NCI-H748 treated with DMSO at 0.1 percent for 48 hours (cell line): Measurements from ENCODE around the gene NMRK2.
"Not testable (repeated sequence)": the region's sequence is repeated elsewhere in the genome, so short reads cannot be mapped to it uniquely, and the experiment has no call there.

Source experiments
- DNase-seq: peaks from one replicate; lab custom pipeline; 2025; lab: John Stamatoyannopoulos, UW

Gene NMRK2, protein sequence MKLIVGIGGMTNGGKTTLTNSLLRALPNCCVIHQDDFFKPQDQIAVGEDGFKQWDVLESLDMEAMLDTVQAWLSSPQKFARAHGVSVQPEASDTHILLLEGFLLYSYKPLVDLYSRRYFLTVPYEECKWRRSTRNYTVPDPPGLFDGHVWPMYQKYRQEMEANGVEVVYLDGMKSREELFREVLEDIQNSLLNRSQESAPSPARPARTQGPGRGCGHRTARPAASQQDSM

DNA sequence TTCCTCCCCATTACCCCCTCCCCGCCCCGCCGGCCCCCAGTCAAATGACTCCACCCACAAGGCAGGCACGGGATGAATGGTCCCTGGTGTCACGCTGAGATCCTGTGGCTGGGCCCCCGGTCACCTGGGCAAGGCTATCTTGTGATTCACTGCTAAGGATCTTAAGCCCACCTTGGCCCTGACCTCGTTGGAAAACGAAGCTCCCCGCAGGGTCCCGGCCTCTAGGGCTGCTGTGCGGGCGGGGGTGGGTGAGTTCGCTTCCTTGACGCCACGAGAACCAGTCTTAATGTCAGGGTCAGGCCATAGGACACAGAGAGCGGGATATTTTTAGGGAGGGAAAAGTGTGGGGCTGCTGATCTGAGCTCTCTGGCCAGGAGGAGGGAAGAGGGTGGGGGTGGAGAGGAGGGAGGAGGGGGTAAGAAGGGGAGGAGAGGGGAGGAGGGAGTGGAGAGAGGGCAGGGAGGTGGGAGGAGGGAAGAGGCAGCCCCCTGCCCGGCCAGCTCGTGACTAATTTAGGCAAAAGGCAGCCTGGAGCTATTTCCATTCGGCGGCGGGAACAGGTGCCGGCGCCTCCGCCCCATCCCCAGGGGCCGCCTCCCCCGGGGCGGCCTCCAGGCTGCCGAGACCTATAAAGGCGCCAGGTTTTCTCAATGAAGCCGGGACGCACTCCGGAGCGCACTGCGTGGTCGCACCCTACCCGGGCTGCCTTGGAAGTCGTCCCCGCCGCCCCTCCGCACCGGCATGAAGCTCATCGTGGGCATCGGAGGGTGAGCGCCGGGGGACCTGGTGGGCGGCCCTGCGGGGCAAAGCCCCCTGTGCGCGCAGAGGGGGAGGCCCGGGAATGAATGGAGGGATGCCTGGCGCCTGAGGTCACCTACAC, at the start of gene NMRK2:
NMRK2 (plus strand) TSS at position 139 of the 880 bp plus-strand sequence; CDS start at position 742, 603 bp downstream.
- no peak for DNase-seq

DNA sequence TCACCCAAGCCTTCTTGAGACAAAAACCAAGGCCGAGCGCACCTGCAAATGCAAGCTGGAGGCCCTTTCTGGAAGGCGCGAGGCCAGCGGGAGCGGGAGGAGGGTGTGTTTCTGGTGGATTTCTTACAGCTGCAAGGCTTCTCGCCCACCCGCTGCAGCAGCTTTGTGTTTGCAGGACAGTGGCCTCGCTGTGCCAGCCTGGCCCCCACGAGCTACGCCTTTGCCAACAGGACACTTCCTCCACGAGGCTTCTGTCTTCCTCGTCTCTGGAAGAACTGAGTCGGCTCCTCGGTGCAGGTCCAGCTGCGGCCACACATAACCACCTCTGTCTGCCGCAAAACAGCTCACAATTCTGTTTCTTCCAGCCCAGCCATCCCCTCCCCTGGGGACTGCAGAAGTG, 42.3 kb upstream of the NMRK2 start:
- DNase-seq: no peak

DNA sequence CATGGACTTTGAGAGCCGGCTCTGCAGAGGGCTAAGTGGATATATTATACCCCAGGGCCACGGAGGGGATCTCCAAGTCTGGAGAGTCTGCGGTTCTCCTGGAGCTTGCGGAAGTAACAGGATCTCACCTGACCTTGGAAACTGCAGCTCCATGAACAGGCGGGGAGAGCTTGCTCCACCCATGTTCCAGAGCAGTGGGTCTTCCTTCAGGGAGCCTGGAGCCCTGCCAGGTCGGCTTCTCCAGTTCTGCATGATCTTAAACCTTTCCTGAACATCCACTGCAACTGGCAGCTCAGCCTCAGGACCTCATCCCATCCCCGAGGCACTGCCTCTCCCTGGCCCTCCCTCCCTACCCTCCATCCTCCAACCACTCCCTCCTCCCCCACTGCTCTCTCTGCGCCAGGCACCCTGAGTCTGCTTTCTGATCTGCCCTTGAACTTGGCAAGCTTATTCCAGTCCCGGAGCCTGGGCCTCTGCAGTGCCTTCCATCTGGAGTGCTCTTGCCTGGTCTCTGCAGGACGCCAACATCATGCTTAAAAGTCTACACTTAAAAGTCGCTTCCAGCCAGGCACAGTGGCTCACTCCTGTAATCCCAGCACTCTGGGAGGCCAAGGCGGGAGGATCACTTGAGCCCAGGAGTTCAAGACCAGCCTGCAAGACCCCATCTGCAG, 39.2 kb upstream of the NMRK2 start:
- no peak for DNase-seq

DNA sequence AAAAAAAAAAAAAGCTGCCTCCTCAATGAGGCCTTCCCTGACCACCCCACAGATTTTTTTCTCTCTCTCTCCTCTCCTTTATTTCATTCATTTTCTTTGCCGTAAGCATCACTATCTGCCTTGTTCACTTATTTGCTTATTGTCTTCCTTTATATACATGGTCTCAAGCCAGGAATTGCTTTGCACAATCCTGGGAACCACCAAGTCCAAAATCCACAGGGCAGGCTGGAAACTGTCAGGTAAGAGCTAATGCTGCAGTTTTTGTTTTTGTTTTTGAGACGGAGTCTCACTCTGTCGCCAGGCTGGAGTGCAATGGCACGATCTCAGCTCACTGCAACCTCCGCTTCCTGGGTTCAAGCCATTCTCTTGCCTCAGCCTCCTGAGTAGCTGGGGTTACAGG, 37.9 kb upstream of the NMRK2 start:
- not testable (repeated sequence) for DNase-seq

DNA sequence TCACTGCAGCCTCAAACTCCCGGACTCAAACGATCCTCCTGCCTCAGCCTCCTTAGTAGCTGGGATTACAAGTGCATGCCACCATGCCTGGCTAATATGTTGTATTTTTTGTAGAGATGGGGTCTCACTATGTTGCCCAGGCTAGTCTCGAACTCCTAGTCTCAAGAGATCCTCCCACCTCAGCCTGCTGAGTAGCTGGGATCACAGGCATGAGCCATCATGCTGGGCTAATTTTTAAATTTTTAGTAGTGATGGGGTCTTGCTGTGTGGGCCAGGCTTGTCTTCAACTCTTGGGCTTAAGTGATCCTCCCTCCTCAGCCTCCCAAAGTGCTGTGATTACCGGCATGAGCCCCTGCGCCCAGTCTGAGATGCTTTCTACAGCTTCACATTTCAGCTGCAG, 37.1 kb upstream of the NMRK2 start:
- DNase-seq: no peak

DNA sequence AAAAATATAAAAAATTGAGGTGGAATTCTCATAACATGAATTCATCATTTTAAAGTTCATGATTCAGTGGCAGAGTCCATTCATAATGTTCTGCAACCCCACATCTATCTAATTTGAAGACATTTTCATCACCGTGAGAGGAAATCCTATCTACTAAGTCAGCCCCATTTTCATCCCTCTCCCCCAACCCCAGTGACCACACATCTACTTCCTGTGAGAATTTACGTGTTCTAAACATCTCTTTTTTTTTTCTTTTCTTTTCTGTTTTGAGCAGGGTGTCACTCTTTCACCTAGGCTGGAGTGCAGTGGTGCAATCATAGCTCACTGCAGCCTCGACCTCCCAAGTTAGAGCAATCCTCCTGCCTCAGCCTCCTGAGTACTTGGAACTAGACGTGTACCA, 34.9 kb upstream of the NMRK2 start:
- DNase-seq: no peak

DNA sequence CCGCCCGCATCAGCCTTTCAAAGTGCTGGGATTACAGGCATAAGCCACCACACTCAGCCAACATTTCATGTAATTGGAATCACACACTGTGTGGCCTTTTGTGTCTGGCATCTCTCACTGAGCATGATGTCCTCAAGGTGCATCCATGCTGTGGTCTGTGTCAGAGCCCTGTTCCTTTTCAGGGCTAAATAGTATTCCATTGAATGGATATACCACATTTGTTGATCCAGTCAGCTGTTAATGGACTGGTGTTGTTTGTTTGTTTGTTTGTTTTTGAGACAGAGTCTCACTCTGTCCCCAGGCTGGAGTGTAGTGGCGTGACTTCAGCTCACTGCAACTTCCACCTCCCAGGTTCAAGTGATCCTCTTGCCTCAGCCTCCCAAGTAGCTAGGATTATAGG, 34.4 kb upstream of the NMRK2 start:
- DNase-seq: no peak

DNA sequence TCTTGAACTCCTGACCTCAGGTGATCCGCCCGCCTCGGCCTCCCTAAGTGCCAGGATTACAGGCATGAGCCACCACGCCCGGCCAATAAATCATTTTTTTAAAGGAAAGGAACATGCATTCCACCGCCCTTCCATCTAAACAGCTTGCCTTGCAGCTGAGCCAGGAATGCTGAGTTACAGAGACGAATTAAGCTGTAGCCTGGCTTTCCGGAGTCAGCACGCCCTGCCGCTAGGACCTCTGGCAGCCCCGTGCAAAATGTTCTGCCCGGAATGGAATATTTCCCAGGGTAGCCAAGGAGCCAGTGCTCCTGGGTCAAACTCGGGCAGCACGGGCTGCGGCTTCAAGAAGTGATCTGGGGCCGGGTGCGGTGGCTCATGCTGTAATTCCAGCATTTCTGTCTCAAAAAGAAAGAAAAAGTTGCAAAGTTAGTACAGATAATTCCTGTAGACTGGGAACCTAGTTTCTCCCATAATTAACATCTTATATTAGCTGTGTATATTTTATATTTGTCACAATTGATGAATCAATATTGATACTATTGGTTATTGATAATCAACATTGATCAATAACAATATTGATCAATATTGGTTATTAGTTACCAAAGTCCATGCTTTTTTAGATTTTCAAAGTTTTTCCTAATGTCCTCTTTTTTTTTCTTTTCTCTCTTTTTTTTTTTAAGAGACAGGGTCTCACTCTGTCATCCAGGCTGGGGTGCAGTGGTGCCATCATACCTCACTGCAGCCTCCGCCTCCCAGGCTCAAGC, 33.2 kb upstream of the NMRK2 start:
- DNase-seq: no peak

DNA sequence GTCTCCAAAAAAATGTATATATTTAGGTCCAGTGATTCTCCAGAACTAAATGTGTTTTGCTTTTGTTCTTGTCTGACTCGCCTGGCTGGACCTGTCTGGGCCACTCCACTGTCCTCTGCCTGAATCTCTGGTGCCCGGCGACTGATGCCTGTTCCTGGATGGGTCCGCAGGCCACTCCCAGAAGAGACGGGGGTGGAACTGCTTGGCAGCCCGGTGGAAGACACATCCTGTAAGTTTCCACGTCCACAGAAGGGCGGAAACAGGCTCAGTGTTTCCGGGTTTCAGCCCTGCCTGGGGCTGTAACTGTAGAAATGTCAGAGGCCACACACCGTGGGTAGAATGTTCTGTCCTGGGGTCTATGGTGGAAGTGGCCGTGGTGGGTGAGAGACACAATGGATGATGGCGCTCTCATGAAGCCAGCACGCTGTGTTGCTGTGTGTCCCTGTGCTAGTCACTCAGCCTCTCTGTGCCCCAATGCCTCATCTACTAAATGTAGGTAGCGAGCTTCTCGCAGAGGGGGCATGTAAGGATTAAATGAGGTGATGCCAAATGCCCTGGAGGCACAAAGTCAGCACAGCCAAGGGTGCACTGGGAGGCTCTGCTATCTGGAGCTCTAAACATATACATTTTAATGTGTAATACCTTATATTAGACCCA, 30.4 kb upstream of the NMRK2 start:
- DNase-seq: no peak

DNA sequence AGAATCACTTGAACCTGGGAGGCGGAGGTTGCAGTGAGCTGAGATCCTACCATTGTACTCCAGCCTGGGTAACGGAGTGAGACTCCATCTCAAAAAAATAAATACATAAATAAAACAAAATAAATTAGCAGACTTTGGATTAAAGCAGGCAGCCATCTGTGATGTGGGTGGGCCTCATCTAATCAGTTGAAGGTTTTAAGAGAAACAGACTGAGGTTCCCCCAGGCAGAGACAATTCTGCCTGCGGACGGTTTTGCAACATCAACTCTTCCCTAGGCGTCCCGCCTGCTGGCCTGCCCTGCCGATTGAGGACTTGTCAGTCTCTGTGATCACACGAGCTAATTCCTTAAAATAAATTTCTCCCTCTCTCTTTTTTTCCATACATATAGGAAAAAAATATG, 28.6 kb upstream of the NMRK2 start:
- DNase-seq: no peak

DNA sequence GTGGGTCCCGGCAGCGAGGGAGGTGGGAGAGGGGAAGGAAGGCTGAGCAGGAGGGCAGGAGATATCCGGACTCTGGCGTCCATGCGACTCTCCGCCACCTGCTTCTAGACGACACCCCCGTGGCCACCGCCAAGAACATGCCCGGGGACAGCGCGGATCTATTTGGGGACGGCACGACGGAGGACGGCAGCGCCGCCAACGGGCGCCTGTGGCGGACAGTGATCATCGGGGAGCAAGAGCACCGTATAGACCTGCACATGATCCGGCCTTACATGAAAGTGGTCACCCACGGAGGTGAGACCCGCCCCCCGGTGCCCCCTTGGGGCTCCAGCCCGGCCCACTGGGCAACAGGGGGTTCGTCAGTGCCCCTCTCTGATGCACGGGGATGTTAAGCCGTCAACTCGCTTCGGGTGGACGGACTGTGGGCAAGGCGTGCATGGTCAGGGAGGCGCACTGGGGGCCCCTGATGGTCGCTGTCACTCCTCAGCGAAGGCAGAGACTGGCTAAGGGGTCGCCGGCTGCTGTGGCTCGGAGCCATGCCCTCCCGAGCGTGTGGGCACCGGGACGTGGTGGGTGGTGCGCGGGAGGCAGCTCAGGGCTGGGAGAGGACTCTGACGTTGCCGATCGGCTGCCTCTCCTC, 25.1 kb upstream of the NMRK2 start:
- DNase-seq: no peak

DNA sequence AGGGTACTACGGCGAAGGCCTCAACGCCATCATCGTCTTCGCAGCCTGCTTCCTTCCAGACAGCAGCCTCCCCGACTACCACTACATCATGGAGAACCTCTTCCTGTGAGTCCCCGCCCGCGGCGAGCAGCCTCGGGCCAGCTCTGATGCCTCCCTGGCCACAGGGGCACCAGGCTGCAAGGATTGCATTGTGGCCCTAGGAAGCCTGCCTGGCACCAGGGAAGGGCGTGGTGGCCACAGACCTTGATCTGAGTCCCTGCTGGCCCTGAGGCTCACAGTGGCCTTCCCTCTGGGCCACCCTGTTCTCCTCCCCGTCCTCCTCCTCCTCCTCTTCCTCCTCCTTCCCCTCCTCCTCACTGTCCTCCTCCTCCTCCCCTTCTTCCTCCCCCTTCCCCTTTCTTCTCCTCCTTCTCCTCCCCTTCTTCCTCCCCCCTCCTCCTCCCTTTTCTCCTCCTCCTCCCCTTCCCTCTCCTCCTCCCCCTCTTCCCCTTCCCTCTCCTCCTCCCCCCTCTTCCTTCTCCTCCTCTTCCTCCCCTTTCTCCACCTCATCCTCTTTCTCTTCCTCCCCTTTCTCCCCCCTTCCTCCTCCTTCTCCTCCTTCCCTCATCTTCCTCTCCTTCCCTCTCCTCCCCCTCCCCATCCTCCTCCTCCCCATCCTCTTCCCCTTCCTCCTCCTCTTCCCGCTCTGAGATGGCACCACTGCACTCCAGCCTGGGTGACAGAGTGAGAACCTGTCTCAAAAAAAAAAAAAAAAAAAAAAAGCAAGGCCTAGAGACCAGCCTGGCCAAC, 24.4 kb upstream of the NMRK2 start:
- DNase-seq: no peak

DNA sequence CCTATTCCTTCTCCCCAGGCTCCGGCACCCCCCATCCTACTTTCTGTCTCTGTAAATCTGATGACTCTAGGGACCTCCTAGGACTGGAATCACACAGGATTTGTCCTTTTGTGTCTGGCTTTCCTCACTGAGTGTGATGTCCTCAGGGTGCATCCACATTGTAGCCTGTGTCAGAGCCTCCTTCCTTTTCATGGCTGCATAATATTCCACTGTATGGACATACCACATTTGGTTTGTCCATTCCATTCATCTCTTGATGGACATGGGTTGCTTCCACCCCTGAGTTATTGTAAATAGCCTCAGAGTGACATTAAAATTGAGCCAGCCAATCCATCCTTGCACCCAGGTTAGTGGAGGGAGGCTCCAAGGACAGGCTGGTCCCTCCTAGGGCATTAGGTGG, 22.8 kb upstream of the NMRK2 start:
- no peak for DNase-seq

DNA sequence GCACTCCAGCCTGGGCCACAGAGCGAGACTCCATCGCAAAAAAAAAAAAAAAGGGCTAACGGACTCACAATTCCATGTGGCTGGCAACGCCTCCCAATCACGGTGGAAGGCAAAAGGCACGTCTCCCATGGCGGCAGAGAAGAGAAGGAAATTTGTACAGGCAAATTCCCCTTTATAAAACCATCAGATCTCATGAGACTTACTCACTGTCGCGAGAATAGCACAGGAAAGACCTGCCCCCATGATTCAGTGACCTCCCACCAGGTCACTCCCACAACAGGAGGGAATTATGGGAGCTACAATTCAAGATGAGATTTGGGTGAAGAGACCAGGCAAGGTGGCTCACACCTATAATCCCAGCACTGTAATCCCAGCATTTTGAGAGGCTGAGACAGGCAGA, 18.7 kb upstream of the NMRK2 start:
- DNase-seq: no peak

DNA sequence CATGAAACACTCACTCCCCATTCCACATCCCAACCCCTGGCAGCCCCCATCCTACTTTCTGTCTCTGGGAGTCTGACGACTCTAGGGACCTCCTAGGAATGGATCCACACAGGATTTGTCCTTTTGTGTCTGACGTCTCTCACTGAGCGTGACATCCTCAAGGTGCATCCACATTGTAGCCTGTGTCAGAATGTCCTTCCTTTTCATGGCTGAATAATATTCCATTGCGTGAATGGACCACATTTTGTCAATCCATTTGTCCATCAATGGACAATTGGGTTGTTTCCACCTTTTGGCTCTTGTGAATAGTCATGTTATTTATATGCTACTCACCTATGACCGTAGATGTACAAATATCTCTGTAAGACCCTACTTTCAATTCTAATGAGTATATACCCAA, 16.8 kb upstream of the NMRK2 start:
- DNase-seq: no peak

DNA sequence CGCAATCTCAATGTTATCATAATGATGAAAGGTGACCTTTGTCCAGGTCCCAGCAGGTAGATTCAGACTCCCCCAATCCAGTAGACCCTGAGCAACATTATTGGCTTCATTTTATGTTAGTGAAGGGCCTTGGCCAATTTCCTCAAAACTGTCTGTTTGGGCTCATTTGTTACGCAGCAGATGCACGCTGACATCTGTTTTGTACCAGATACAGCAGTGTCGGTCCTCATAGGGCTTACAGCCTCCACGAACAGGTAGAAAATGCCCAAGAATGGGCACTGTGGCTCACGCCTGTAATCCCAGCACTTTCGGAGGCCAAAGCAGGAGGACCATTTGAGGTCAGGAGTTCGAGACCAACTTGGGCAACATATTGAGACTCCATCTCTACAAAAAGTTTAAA, 13.1 kb upstream of the NMRK2 start:
- no peak for DNase-seq

DNA sequence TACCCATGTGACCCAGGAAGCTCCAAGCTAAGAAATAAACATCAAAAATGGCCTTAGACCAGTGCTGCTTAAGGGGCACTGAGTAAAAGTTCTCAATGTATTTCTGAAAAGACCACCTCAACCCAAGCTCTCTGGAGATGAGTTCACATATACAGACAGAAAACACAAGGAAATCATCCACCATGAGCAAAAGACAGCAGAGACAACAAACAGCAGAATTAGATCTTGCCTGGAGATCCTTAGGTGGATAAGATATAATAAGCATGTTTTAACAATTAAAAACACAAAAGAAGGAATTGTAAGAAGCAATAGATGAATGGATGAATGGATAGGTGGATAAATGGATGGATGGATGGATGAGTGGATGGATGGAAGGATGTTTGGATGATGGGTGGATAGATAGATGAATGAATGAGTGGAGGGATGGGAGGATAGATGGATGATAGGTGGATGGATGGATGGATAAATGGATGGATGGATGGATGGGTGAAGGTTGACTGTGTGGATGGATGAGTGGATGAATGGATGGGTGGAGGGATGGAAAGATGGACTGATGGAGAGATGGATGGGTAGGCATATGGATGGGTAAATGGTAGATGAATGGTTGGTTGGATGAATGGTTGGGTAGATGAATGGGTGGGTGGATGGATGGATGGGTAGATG, 9.6 kb upstream of the NMRK2 start:
- DNase-seq: no peak

DNA sequence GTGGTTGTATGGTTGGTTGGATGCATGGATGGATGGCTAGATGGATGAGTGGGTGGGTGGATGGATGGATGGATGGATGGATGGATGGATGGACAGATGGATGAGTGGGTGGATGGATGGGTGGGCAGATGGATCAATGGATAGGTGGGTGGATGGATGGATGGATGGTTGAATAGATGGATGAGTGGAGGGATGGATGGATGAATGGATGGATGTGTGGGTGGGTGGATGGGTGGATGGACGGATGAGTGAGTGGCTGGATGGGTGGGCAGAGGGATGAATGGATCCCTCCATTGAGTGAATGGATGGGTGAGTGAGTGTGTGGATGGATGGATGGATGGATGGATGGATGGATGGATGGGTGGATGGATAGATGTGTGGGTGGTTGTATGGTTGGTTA, 9.0 kb upstream of the NMRK2 start:
- no peak for DNase-seq

DNA sequence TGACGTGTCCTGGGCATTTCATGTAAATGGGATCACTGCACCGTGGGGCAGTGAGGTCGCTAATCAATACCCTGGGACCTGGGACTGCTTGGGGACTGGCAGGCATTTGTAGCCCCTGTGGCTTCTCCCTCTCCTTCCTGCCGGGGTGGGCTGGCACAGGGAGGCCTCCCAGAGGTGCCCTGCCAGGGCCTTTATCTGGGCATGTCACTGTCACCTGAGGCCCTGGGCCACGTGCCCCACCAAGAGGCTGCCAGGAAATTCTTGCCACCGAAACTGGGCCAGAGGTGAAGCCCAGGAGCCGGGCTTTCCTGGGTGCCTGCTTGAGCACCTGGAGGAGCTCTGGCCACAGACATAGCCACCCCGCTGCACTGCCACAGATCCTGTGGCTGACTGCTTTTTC, 1.8 kb upstream of the NMRK2 start:
- DNase-seq: no peak
